Lung (tissue), 12 donors: Measurements from ENCODE around the gene KRT75. TPM values are rescaled to one million over a fixed set of nuclear protein-coding genes. Genes with fewer than 3 reads are reported as not detected.

ENCODE experiments used
- ATAC-seq: fragments of 200-7000 bp; cut with Tn5 transposase; one replicate; pipeline ENCODE4 v1.9.1; 2020; ENCODE audit warnings: moderate number of reproducible peaks; ENCODE audit not compliant: insufficient read depth, low FRiP score
- DNase-seq, 3 donors: peaks; one replicate each; pipeline ENCODE4 v3.0.0-alpha.2; 2013 to 2017
- H3K27ac ChIP-seq, 2 donors: one replicate each; pipeline ENCODE4 v1.5.1; 2013; ENCODE audit warnings: mild to moderate bottlenecking in 2 of 2, moderate library complexity in 2 of 2, control low read depth in 1 of 2, inconsistent platforms in 1 of 2, low read depth in 1 of 2, low read length in 1 of 2
- H3K27me3 ChIP-seq, 3 donors: one replicate each; pipeline ENCODE4 v1.5.1; 2013; ENCODE audit warnings: low read length in 2 of 3; ENCODE audit not compliant: control insufficient read depth in 3 of 3, insufficient read depth in 3 of 3
- H3K36me3 ChIP-seq, 4 donors: one replicate each; pipeline ENCODE4 v1.5.1; 2013; ENCODE audit warnings: low read length in 4 of 4, mild to moderate bottlenecking in 1 of 4, moderate library complexity in 1 of 4; ENCODE audit not compliant: control insufficient read depth in 4 of 4, insufficient read depth in 4 of 4
- H3K4me1 ChIP-seq, 5 donors: one replicate each; pipeline ENCODE4 v1.5.1; 2013; ENCODE audit warnings: low read length in 5 of 5, mild to moderate bottlenecking in 2 of 5, moderate library complexity in 1 of 5; ENCODE audit not compliant: control insufficient read depth in 5 of 5, insufficient read depth in 5 of 5
- H3K4me3 ChIP-seq: one replicate; pipeline ENCODE4 v1.5.1; 2013; ENCODE audit warnings: mild to moderate bottlenecking, control low read depth, moderate library complexity
- H3K9ac ChIP-seq, 2 donors: one replicate each; pipeline ENCODE4 v1.5.1; 2013; ENCODE audit warnings: low read length in 2 of 2, control low read depth in 1 of 2; ENCODE audit not compliant: insufficient read depth in 1 of 2
- H3K9me3 ChIP-seq, 4 donors: one replicate each; pipeline ENCODE4 v1.5.1; 2013; ENCODE audit warnings: low read length in 3 of 4, mild to moderate bottlenecking in 1 of 4, moderate library complexity in 1 of 4; ENCODE audit not compliant: control insufficient read depth in 4 of 4, insufficient read depth in 3 of 4
- CTCF ChIP-seq: IDR thresholded peaks from 2 replicates; pipeline ENCODE4 v1.5.1; 2012; ENCODE audit warnings: mild to moderate bottlenecking; ENCODE audit errors: control extremely low read depth, extremely low read depth
- WGBS, 2 donors: extraction: QIAGEN DNeasy Blood & Tissue Kit; methylation state at CpG; one replicate each; pipeline ENCODE4 v1.1.7; 2013; 5-methylcytosine and 5-hydroxymethylcytosine counted together
- polyA plus RNA-seq, 2 donors: library from polyadenylated mRNA; stranded (reverse); fragments of 200-250 nt; gene quantifications; one replicate each; pipeline ENCODE4 v1.2.1, GENCODE V29; 2013
- total RNA-seq, 2 donors: library from RNA; depleted of rRNA in 1 of 2; stranded (reverse); fragments of >200 nt in 1 of 2; gene quantifications; one replicate each; pipeline ENCODE4 v1.2.1, GENCODE V29; 2014 to 2021
- donor health status: control.
- donor health status: control.
- donor health status: Bipolar disorder and iron deficiency.
- donor health status: healthy.
- donor health status: DM: yes; HTN: yes; CAD: no.

KRT75 gene
- total and polyA plus RNA-seq, 4 donors: 0.01 TPM; not detected in 3

GRCh38 chr12:52428121-52428520 is 6.0 kb downstream of the KRT75 start:
- Histone ChIP-seq H3K27me3 (peaks cover 0 to 9% (median 0%) of the 10 kb centered on the region in 3 donors), H3K9ac (no peak overlapping the region), H3K36me3 (no peaks in the 10 kb centered on the region), H3K4me1 (peaks cover 0 to 9% (median 0%) of the 10 kb centered on the region in 5 donors), H3K27ac (no peak overlapping the region), H3K4me3 (no peak overlapping the region), H3K9me3 (no peaks in the 10 kb centered on the region)
- 74 to 78% methylated on average over 10 of the region's 10 CpGs for WGBS, 2 donors
- ATAC-seq (no peak), DNase-seq (no peak)
- no peak for TF ChIP-seq CTCF

GRCh38 chr12:52427083-52427482 is 7.1 kb downstream of the KRT75 start:
- no peaks in the 10 kb centered on the region for H3K9me3 ChIP-seq
- H3K27ac ChIP-seq: no peak overlapping the region
- no peaks in the 10 kb centered on the region for H3K36me3 ChIP-seq
- H3K9ac ChIP-seq: no peak overlapping the region
- 73 to 80% methylated on average over 1 of the region's 1 CpG for WGBS, 2 donors
- DNase-seq: no peak
- peaks cover 0 to 6% (median 0%) of the 10 kb centered on the region in 3 donors for H3K27me3 ChIP-seq
- H3K4me1 ChIP-seq: peaks cover 0 to 13% (median 0%) of the 10 kb centered on the region in 5 donors
- no peak overlapping the region for H3K4me3 ChIP-seq
- ATAC-seq: no peak
- TF ChIP-seq CTCF: no peak

GRCh38 chr12:52426034-52426433 is 8.1 kb downstream of the KRT75 start:
- H3K27ac ChIP-seq: no peak overlapping the region
- 93 to 96% methylated on average over 2 of the region's 2 CpGs for WGBS, 2 donors

More at GRCh38 chr12:52426034-52426433, 8.1 kb downstream of the KRT75 start:
- H3K36me3 ChIP-seq: no peaks in the 10 kb centered on the region
- DNase-seq: no peak
- ATAC-seq: no peak
- H3K4me3 ChIP-seq: no peak overlapping the region
- no peak for TF ChIP-seq CTCF
- peaks cover 0 to 2% (median 0%) of the 10 kb centered on the region in 3 donors for H3K27me3 ChIP-seq
- H3K9me3 ChIP-seq: no peaks in the 10 kb centered on the region
- peaks cover 0 to 13% (median 0%) of the 10 kb centered on the region in 5 donors for H3K4me1 ChIP-seq
- H3K9ac ChIP-seq: no peak overlapping the region
